Esophagus squamous epithelium (tissue), 4 donors: ENCODE data around the gene TMEM53.

Experiments
- POLR2A ChIP-seq, 4 donors: fragments of 450-650 bp; IDR thresholded peaks; one replicate each; pipeline ENCODE4 v1.6.1; 2017; ENCODE audit warnings: antibody characterized with exemption in 4 of 4, mild to moderate bottlenecking in 4 of 4, moderate library complexity in 3 of 4
- TF ChIP-seq, protein P1 (sequence below), 6 experiments: fragments of 450-650 bp in 4 of 6; fragments of 200-600 bp in 2 of 6; sonication (generic) in 2 of 6; IDR thresholded peaks; one replicate each; pipeline ENCODE4 v1.5.1; 2016 to 2019; ENCODE audit warnings: antibody characterized with exemption in 6 of 6, mild to moderate bottlenecking in 4 of 6, moderate library complexity in 4 of 6

- TF ChIP-seq, protein P1, sequence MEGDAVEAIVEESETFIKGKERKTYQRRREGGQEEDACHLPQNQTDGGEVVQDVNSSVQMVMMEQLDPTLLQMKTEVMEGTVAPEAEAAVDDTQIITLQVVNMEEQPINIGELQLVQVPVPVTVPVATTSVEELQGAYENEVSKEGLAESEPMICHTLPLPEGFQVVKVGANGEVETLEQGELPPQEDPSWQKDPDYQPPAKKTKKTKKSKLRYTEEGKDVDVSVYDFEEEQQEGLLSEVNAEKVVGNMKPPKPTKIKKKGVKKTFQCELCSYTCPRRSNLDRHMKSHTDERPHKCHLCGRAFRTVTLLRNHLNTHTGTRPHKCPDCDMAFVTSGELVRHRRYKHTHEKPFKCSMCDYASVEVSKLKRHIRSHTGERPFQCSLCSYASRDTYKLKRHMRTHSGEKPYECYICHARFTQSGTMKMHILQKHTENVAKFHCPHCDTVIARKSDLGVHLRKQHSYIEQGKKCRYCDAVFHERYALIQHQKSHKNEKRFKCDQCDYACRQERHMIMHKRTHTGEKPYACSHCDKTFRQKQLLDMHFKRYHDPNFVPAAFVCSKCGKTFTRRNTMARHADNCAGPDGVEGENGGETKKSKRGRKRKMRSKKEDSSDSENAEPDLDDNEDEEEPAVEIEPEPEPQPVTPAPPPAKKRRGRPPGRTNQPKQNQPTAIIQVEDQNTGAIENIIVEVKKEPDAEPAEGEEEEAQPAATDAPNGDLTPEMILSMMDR (IDR thresholded peaks at IDR 0.05): no peak
- TF ChIP-seq POLR2A (IDR thresholded peaks at IDR 0.05): no peak
Observed at GRCh38 chr1:44696789-44697345, 22.6 kb upstream of the TMEM53 start.
